ENCODE data around the gene WBP2. TPM values are rescaled to one million over a fixed set of nuclear protein-coding genes. Genes with fewer than 3 reads are reported as not detected.

Gene WBP2
- total RNA-seq, 2 experiments from 2014 or later, result 68.7 to 74.1 TPM

GRCh38 chr17:75834279-75834920 is 20.7 kb downstream of the WBP2 start:
- H3K4me3 Mint-ChIP-seq, result no peak overlapping the region
- ATAC-seq, result no peak
- H3K36me3 Mint-ChIP-seq (ENCODE audit: low read depth), result peaks cover 40% of the 10 kb centered on the region
- H3K4me1 Mint-ChIP-seq, result peaks cover 28% of the 10 kb centered on the region
- POLR2A ChIA-PET, result no interaction called here
- no peaks in the 10 kb centered on the region for H3K9me3 Mint-ChIP-seq (ENCODE audit: low read depth)
- CTCF ChIA-PET, result interaction anchor here (0.7 to 2.6 kb wide), 6 partner anchors 11 to 29 kb away, joined by 3 to 16 read pairs (median 4); partner anchors contain the start of gene WBP2
- intact Hi-C loops (cut with DNase I, micrococcal nuclease), result no loop called here
- H3K27ac Mint-ChIP-seq, result no peak overlapping the region
- H3K27me3 Mint-ChIP-seq, result no peaks in the 10 kb centered on the region
- no peak for DNase-seq

- ATAC-seq (peak; percentile 54), DNase-seq (peak; percentile 54)
- H3K27ac Mint-ChIP-seq, result peak overlapping the region; percentile 84
- no peaks in the 10 kb centered on the region for H3K27me3 Mint-ChIP-seq
- intact Hi-C loops (cut with DNase I, micrococcal nuclease), result no loop called here
- peaks cover 33% of the 10 kb centered on the region for H3K4me1 Mint-ChIP-seq
- POLR2A ChIA-PET, result interaction anchor here (0.7 to 1.2 kb wide), 3 partner anchors 47 to 58 kb away, joined by 3 to 5 read pairs (median 3); no protein-coding TSS in a partner anchor
- H3K4me3 Mint-ChIP-seq, result peak overlapping the region; percentile 61
- H3K36me3 Mint-ChIP-seq (ENCODE audit: low read depth), result peaks cover 36% of the 10 kb centered on the region
- H3K9me3 Mint-ChIP-seq (ENCODE audit: low read depth), result no peaks in the 10 kb centered on the region
- CTCF ChIA-PET, result interaction anchor here (0.6 to 2.6 kb wide), 8 partner anchors 11 to 85 kb away, joined by 3 to 16 read pairs (median 4); partner anchors contain the start of gene WBP2
Measured at GRCh38 chr17:75832652-75833400, 22.3 kb downstream of the WBP2 start.

- Mint-ChIP-seq H3K4me1 (peaks cover 36% of the 10 kb centered on the region), H3K9me3 (ENCODE audit: low read depth) (no peaks in the 10 kb centered on the region), H3K36me3 (ENCODE audit: low read depth) (peaks cover 34% of the 10 kb centered on the region), H3K4me3 (peak overlapping the region; percentile 61), H3K27ac (peak overlapping the region; percentile 84), H3K27me3 (no peaks in the 10 kb centered on the region)
- intact Hi-C loops (cut with DNase I, micrococcal nuclease), result no loop called here
- POLR2A ChIA-PET, result interaction anchor here (0.7 to 1.2 kb wide), 3 partner anchors 46 to 57 kb away, joined by 3 to 5 read pairs (median 3); no protein-coding TSS in a partner anchor
- DNase-seq (peak; percentile 72), ATAC-seq (peak; percentile 63)
- CTCF ChIA-PET, result interaction anchor here (0.6 to 1.7 kb wide), 6 partner anchors 11 to 127 kb away, joined by 3 to 7 read pairs (median 4); no protein-coding TSS in a partner anchor
Measured at GRCh38 chr17:75832164-75832651, 22.9 kb downstream of the WBP2 start.

GRCh38 chr17:75831032-75831571 is 24.0 kb downstream of the WBP2 start:
- POLR2A ChIA-PET, result interaction anchor here (1.4 kb wide), 1 partner anchor 68 kb away, joined by 3 read pairs; no protein-coding TSS in a partner anchor
- H3K9me3 Mint-ChIP-seq (ENCODE audit: low read depth), result no peaks in the 10 kb centered on the region
- no peaks in the 10 kb centered on the region for H3K27me3 Mint-ChIP-seq
- DNase-seq, result no peak
- no peak overlapping the region for H3K27ac Mint-ChIP-seq
- peaks cover 34% of the 10 kb centered on the region for H3K36me3 Mint-ChIP-seq (ENCODE audit: low read depth)
- no peak overlapping the region for H3K4me3 Mint-ChIP-seq
- CTCF ChIA-PET, result interaction anchor here (0.5 to 1.9 kb wide), 7 partner anchors 9 to 78 kb away, joined by 3 to 9 read pairs (median 4); no protein-coding TSS in a partner anchor
- intact Hi-C loops (cut with DNase I, micrococcal nuclease), result no loop called here
- no peak for ATAC-seq
- H3K4me1 Mint-ChIP-seq, result peaks cover 36% of the 10 kb centered on the region

- ATAC-seq, result no peak
- no peaks in the 10 kb centered on the region for H3K9me3 Mint-ChIP-seq (ENCODE audit: low read depth)
- H3K4me3 Mint-ChIP-seq, result no peak overlapping the region
- H3K27ac Mint-ChIP-seq, result no peak overlapping the region
- DNase-seq, result peak; percentile 59
- ChIA-PET CTCF (interaction anchor here (0.6 to 1.9 kb wide), 22 partner anchors 8 to 805 kb away, joined by 3 to 9 read pairs (median 4); partner anchors contain the start of genes FBF1, TRIM65 and WBP2), POLR2A (interaction anchor here (0.6 to 1.4 kb wide), 5 partner anchors 45 to 112 kb away, joined by 3 to 5 read pairs (median 3); a partner anchor contains a TSS)
- intact Hi-C loops (cut with DNase I, micrococcal nuclease), result no loop called here
- H3K4me1 Mint-ChIP-seq, result peaks cover 36% of the 10 kb centered on the region
- H3K27me3 Mint-ChIP-seq, result no peaks in the 10 kb centered on the region
- H3K36me3 Mint-ChIP-seq (ENCODE audit: low read depth), result peaks cover 34% of the 10 kb centered on the region
Measured at GRCh38 chr17:75830164-75831031, 24.7 kb downstream of the WBP2 start.

- Mint-ChIP-seq H3K36me3 (ENCODE audit: low read depth) (peaks cover 34% of the 10 kb centered on the region), H3K4me3 (no peak overlapping the region), H3K4me1 (peaks cover 32% of the 10 kb centered on the region), H3K27ac (no peak overlapping the region), H3K27me3 (no peaks in the 10 kb centered on the region), H3K9me3 (ENCODE audit: low read depth) (no peaks in the 10 kb centered on the region)
- POLR2A ChIA-PET, result interaction anchor here (0.8 to 1.4 kb wide), 4 partner anchors 44 to 67 kb away, joined by 3 to 5 read pairs (median 4); a partner anchor contains a TSS
- CTCF ChIA-PET, result interaction anchor here (0.6 to 1.9 kb wide), 22 partner anchors 8 to 805 kb away, joined by 3 to 9 read pairs (median 4); partner anchors contain the start of genes FBF1, TRIM65, UNC13D and WBP2
- intact Hi-C loops (cut with DNase I, micrococcal nuclease), result loop anchor here in 1 of 2 experiments (5.0 kb wide), 1 partner anchor 42 kb away; no protein-coding TSS in a partner anchor
- ATAC-seq (no peak), DNase-seq (no peak)
Measured at GRCh38 chr17:75829747-75830146, 25.4 kb downstream of the WBP2 start.

GRCh38 chr17:75828741-75829140 is 26.4 kb downstream of the WBP2 start:
- Mint-ChIP-seq H3K27ac (no peak overlapping the region), H3K9me3 (ENCODE audit: low read depth) (no peaks in the 10 kb centered on the region), H3K4me1 (peaks cover 25% of the 10 kb centered on the region), H3K36me3 (ENCODE audit: low read depth) (peaks cover 26% of the 10 kb centered on the region), H3K4me3 (no peak overlapping the region), H3K27me3 (no peaks in the 10 kb centered on the region)
- ATAC-seq, result no peak
- no peak for DNase-seq
- ChIA-PET POLR2A (no interaction called here), CTCF (interaction anchor here (0.7 to 4.1 kb wide), 12 partner anchors 8 to 81 kb away, joined by 3 to 22 read pairs (median 6); partner anchors contain the start of genes GALK1, UNC13D and UNK)
- intact Hi-C loops (cut with DNase I, micrococcal nuclease), result loop anchor here in 1 of 2 experiments (5.0 kb wide), 1 partner anchor 41 kb away; no protein-coding TSS in a partner anchor

GRCh38 chr17:75828076-75828400 is 27.1 kb downstream of the WBP2 start:
- Mint-ChIP-seq H3K4me1 (peaks cover 18% of the 10 kb centered on the region), H3K27me3 (no peaks in the 10 kb centered on the region), H3K4me3 (peak overlapping the region; percentile 53), H3K36me3 (ENCODE audit: low read depth) (peaks cover 19% of the 10 kb centered on the region), H3K9me3 (ENCODE audit: low read depth) (no peaks in the 10 kb centered on the region), H3K27ac (peak overlapping the region; percentile 87)
- ATAC-seq, result peak; percentile 4
- ChIA-PET CTCF (interaction anchor here (0.6 to 4.1 kb wide), 18 partner anchors 8 to 504 kb away, joined by 3 to 22 read pairs (median 6); partner anchors contain the start of genes GALK1, UNC13D and UNK), POLR2A (no interaction called here)
- intact Hi-C loops (cut with DNase I, micrococcal nuclease), result loop anchor here in 1 of 2 experiments (5.0 kb wide), 1 partner anchor 41 kb away; no protein-coding TSS in a partner anchor
- no peak for DNase-seq

- intact Hi-C loops (cut with DNase I, micrococcal nuclease), result loop anchor here (1.0 to 5.0 kb wide), 5 partner anchors 28 to 74 kb away; partner anchors contain the start of genes UNK (in 1 of the 2) and WBP2 (in 1 of the 2)
- Mint-ChIP-seq H3K27me3 (no peaks in the 10 kb centered on the region), H3K4me3 (peak overlapping the region; percentile 53), H3K9me3 (ENCODE audit: low read depth) (no peaks in the 10 kb centered on the region), H3K27ac (peak overlapping the region; percentile 87), H3K36me3 (ENCODE audit: low read depth) (peaks cover 17% of the 10 kb centered on the region), H3K4me1 (peaks cover 14% of the 10 kb centered on the region)
- peak; percentile 85 for DNase-seq
- peak; percentile 75 for ATAC-seq
- ChIA-PET CTCF (interaction anchor here (0.6 to 4.1 kb wide), 31 partner anchors 8 to 505 kb away, joined by 3 to 22 read pairs (median 4); partner anchors contain the start of genes GALK1, UNC13D, UNK and WBP2), POLR2A (interaction anchor here (0.8 to 1.7 kb wide), 4 partner anchors 9 to 53 kb away, joined by 3 to 4 read pairs (median 4); no protein-coding TSS in a partner anchor)
Measured at GRCh38 chr17:75827308-75828075, 27.6 kb downstream of the WBP2 start.

Data from activated CD4-positive, alpha-beta T cell treated with anti-CD3 and anti-CD28 coated beads for 36 hours (primary cell).